Astrocyte of the cerebellum (primary cell): Measurements from ENCODE around the gene MBNL2.

ENCODE experiments used
- DNase-seq: peaks from one replicate; pipeline ENCODE4 v3.0.0-alpha.2; 2011; ENCODE audit warnings: low read depth
- H3K4me3 ChIP-seq: 2 replicates; pipeline ENCODE4 v1.5.1; 2011; ENCODE audit warnings: mild to moderate bottlenecking, low read depth, low read length, moderate library complexity
- CTCF ChIP-seq: IDR thresholded peaks from 2 replicates; pipeline ENCODE4 v1.5.1; 2012; ENCODE audit warnings: low read length, low read depth, moderate library complexity, mild to moderate bottlenecking; ENCODE audit errors: missing control alignments
- in situ Hi-C: cut with HindIII; loops from 2 replicates; pipeline ENCODE4 v1.10.0; 2017; ENCODE audit warnings: low sequenced_read_pairs

MBNL2 gene

GRCh38 chr13:97436845-97437244 is 214.7 kb downstream of the MBNL2 start:
- TF ChIP-seq CTCF: no peak
- no peak for DNase-seq
- H3K4me3 ChIP-seq: no peak overlapping the region
- in situ Hi-C loops: no loop called here

GRCh38 chr13:97437729-97438128 is 215.6 kb downstream of the MBNL2 start:
- TF ChIP-seq CTCF: no peak
- no peak overlapping the region for H3K4me3 ChIP-seq
- in situ Hi-C loops: no loop called here
- DNase-seq: no peak

GRCh38 chr13:97438856-97439595 is 216.9 kb downstream of the MBNL2 start:
- TF ChIP-seq CTCF: no peak
- DNase-seq: no peak
- in situ Hi-C loops: no loop called here
- H3K4me3 ChIP-seq: no peak overlapping the region

GRCh38 chr13:97440598-97441170 is 218.6 kb downstream of the MBNL2 start:
- in situ Hi-C loops: no loop called here
- no peak for TF ChIP-seq CTCF
- no peak for DNase-seq
- H3K4me3 ChIP-seq: no peak overlapping the region

GRCh38 chr13:97441368-97441767 is 219.2 kb downstream of the MBNL2 start:
- in situ Hi-C loops: no loop called here
- no peak for DNase-seq
- TF ChIP-seq CTCF: no peak
- no peak overlapping the region for H3K4me3 ChIP-seq
